Pancreas (tissue), 10 donors: Measurements from ENCODE around the gene EDIL3. TPM values are rescaled to one million over a fixed set of nuclear protein-coding genes. Genes with fewer than 3 reads are reported as not detected.

ENCODE experiments used
- ATAC-seq, 4 donors: fragments of 200-7000 bp; cut with Tn5 transposase; one replicate each; pipeline versions ENCODE4 v1.8.0 to v1.9.1; 2020; ENCODE audit warnings: mild to moderate bottlenecking in 4 of 4, moderate library complexity in 4 of 4
- DNase-seq, 6 donors: peaks; one replicate each; pipeline ENCODE4 v3.0.0-alpha.2; 2020
- FAIRE-seq: peaks from 2 replicates; lab custom pipeline; 2012; peaks lifted over from hg19 to GRCh38; lab: Jason Lieb, UNC
- H3K27ac ChIP-seq, 4 donors: fragments of 200-600 bp; sonication (generic); 1 replicate in 3 of 4; 2 replicates in 1 of 4; pipeline versions ENCODE4 v1.5.0 to v1.8.0; 2020
- H3K27me3 ChIP-seq, 4 donors: fragments of 200-600 bp; one replicate each; pipeline ENCODE4 v1.8.0; 2021
- H3K36me3 ChIP-seq, 3 donors: fragments of 200-600 bp; sonication (generic) in 1 of 3; one replicate each; pipeline versions ENCODE4 v1.5.0 to v1.8.0; 2020 to 2021
- H3K4me1 ChIP-seq, 3 donors: fragments of 200-600 bp; one replicate each; pipeline ENCODE4 v1.8.0; 2021
- H3K4me3 ChIP-seq, 4 donors: fragments of 200-600 bp; sonication (generic) in 2 of 4; one replicate each; pipeline versions ENCODE4 v1.5.0 to v1.8.0; 2020 to 2021
- H3K9me3 ChIP-seq, 4 donors: fragments of 200-600 bp; one replicate each; pipeline ENCODE4 v1.8.0; 2021
- CTCF ChIP-seq, 4 donors: fragments of 200-600 bp; sonication (generic) in 3 of 4; IDR thresholded peaks; one replicate each; pipeline versions ENCODE4 v1.5.0 to v1.8.0; 2021; ENCODE audit warnings: antibody characterized with exemption in 4 of 4
- WGBS, 2 donors: extraction: QIAGEN DNeasy Blood & Tissue Kit; methylation state at CpG; one replicate each; pipeline ENCODE4 v1.1.7; 2013; 5-methylcytosine and 5-hydroxymethylcytosine counted together
- intact Hi-C, 3 donors: fragments of 100-400 bp; cut with DNase I; formaldehyde crosslinking; loops; one replicate each; pipeline versions ENCODE4 v1.11.1 to v1.14.2; 2022
- polyA plus RNA-seq, 2 donors: library from polyadenylated mRNA; stranded (reverse); fragments of 200-250 nt; gene quantifications; one replicate each; pipeline ENCODE4 v1.2.3, GENCODE V29; 2013
- total RNA-seq, 6 donors: library from RNA; stranded (reverse); fragmentation: NEBNext Ultra II Directional in 4 of 6; extraction: Animal tissue kit (Norgen Biotek cat#: 25700) in 4 of 6; gene quantifications; one replicate each; pipeline versions ENCODE4 v1.2.1 to v1.2.4, GENCODE V29; 2021 to 2023
- donor health status: healthy with polysubstance abuse.
- donor health status: DM: no; HTN: no; CAD: no; lungs with moderate emphysema.
- donor health status: DM: no; HTN: no; CAD: no.
- donor health status: control.
- donor health status: control.
- donor health status: Bipolar disorder and iron deficiency.
- donor health status: DM: yes; HTN: yes; CAD: no.
- donor health status: DM: no; HTN: no; CAD: no.
- donor health status: DM: no; HTN: no; CAD: no.
- donor health status: DM: yes; HTN: yes; CAD: no.

EDIL3 gene
- total and polyA plus RNA-seq, 8 donors = 0.63 to 9.7 (median 1.7) TPM

GRCh38 chr5:83988293-83988685 lies 396.4 kb downstream of the EDIL3 start:
- Histone ChIP-seq H3K4me1 (no peaks in the 10 kb centered on the region), H3K4me3 (no peak overlapping the region), H3K27me3 (no peaks in the 10 kb centered on the region), H3K36me3 (no peaks in the 10 kb centered on the region), H3K9me3 (no peaks in the 10 kb centered on the region), H3K27ac (no peak overlapping the region)
- no peak for DNase-seq
- no peak for ATAC-seq
- no peak for TF ChIP-seq CTCF (IDR thresholded peaks at IDR 0.05)
- no peak for FAIRE-seq
- intact Hi-C loops = no loop called here

GRCh38 chr5:83987513-83988292 lies 397.0 kb downstream of the EDIL3 start:
- ATAC-seq (no peak), FAIRE-seq (no peak), DNase-seq (no peak)
- no peak for TF ChIP-seq CTCF (IDR thresholded peaks at IDR 0.05)
- Histone ChIP-seq H3K9me3 (no peaks in the 10 kb centered on the region), H3K4me3 (no peak overlapping the region), H3K4me1 (no peaks in the 10 kb centered on the region), H3K27me3 (no peaks in the 10 kb centered on the region), H3K36me3 (no peaks in the 10 kb centered on the region), H3K27ac (no peak overlapping the region)
- 26 to 37% methylated on average over 4 of the region's 4 CpGs for WGBS, 2 donors
- intact Hi-C loops = no loop called here

GRCh38 chr5:83983852-83984251 lies 400.8 kb downstream of the EDIL3 start:
- no peak overlapping the region for H3K27ac ChIP-seq
- ATAC-seq (no peak), DNase-seq (no peak), FAIRE-seq (no peak)
- WGBS, 2 donors = 54 to 69% methylated on average over 4 of the region's 4 CpGs
- H3K27me3 ChIP-seq = no peaks in the 10 kb centered on the region
- no peaks in the 10 kb centered on the region for H3K9me3 ChIP-seq
- intact Hi-C loops = no loop called here
- no peaks in the 10 kb centered on the region for H3K4me1 ChIP-seq
- no peak for TF ChIP-seq CTCF (IDR thresholded peaks at IDR 0.05)
- no peak overlapping the region for H3K4me3 ChIP-seq
- H3K36me3 ChIP-seq = no peaks in the 10 kb centered on the region

- no peak for ATAC-seq
- no peak for DNase-seq
- WGBS, 2 donors = 30 to 37% methylated on average over 7 of the region's 7 CpGs
- intact Hi-C loops = no loop called here
- no peak overlapping the region for H3K27ac ChIP-seq
- no peaks in the 10 kb centered on the region for H3K27me3 ChIP-seq
- H3K9me3 ChIP-seq = no peaks in the 10 kb centered on the region
- FAIRE-seq = no peak
- H3K36me3 ChIP-seq = no peaks in the 10 kb centered on the region
- H3K4me1 ChIP-seq = no peaks in the 10 kb centered on the region
- TF ChIP-seq CTCF (IDR thresholded peaks at IDR 0.05) = no peak
- H3K4me3 ChIP-seq = no peak overlapping the region
Observed at GRCh38 chr5:83973925-83974815, 410.5 kb downstream of the EDIL3 start.
